Adipocyte (in vitro differentiated cells): ENCODE results near the gene UGT1A8.

Source experiments
- DNase-seq: peaks from one replicate; pipeline ENCODE4 v3.0.0-alpha.2; 2015; ENCODE audit warnings: low read depth
- H3K27me3 ChIP-seq: replicated peaks from 2 replicates; pipeline ENCODE4 v1.7.0; 2013; ENCODE audit warnings: mild to moderate bottlenecking, low read length, moderate library complexity; ENCODE audit not compliant: control insufficient read depth, insufficient read depth
- H3K36me3 ChIP-seq: 2 replicates; pipeline ENCODE4 v1.7.0; 2013; ENCODE audit warnings: low read length, mild to moderate bottlenecking, moderate library complexity; ENCODE audit not compliant: control insufficient read depth, insufficient read depth, severe bottlenecking
- H3K4me1 ChIP-seq: 2 replicates; pipeline ENCODE4 v1.7.0; 2013; ENCODE audit warnings: mild to moderate bottlenecking, low read length, moderate library complexity; ENCODE audit not compliant: control insufficient read depth, insufficient read depth
- H3K4me3 ChIP-seq: 2 replicates; pipeline ENCODE4 v1.7.0; 2013; ENCODE audit warnings: mild to moderate bottlenecking, low read length, moderate library complexity
- H3K9ac ChIP-seq: 2 replicates; pipeline ENCODE4 v1.7.0; 2013; ENCODE audit warnings: mild to moderate bottlenecking, low read length, moderate library complexity
- H3K9me3 ChIP-seq: 2 replicates; pipeline ENCODE4 v1.7.0; 2013; ENCODE audit warnings: mild to moderate bottlenecking, low read length, moderate library complexity; ENCODE audit not compliant: control insufficient read depth

UGT1A8 gene

GRCh38 chr2:233803994-233804393, 186.6 kb downstream of the UGT1A8 start:
- DNase-seq = no peak
- Histone ChIP-seq H3K9me3 (peaks cover 4% of the 10 kb centered on the region), H3K27me3 (peaks cover 35% of the 10 kb centered on the region), H3K9ac (no peak overlapping the region), H3K4me3 (no peak overlapping the region), H3K36me3 (no peaks in the 10 kb centered on the region), H3K4me1 (no peaks in the 10 kb centered on the region)

GRCh38 chr2:233807215-233807865, 189.9 kb downstream of the UGT1A8 start:
- Histone ChIP-seq H3K27me3 (peaks cover 28% of the 10 kb centered on the region), H3K36me3 (no peaks in the 10 kb centered on the region), H3K9me3 (peaks cover 4% of the 10 kb centered on the region), H3K4me3 (no peak overlapping the region), H3K9ac (no peak overlapping the region), H3K4me1 (no peaks in the 10 kb centered on the region)
- DNase-seq = no peak

GRCh38 chr2:233807966-233808935, 190.8 kb downstream of the UGT1A8 start:
- no peak overlapping the region for H3K4me3 ChIP-seq
- no peak overlapping the region for H3K9ac ChIP-seq
- no peaks in the 10 kb centered on the region for H3K36me3 ChIP-seq
- no peak for DNase-seq
- H3K27me3 ChIP-seq = peaks cover 20% of the 10 kb centered on the region
- no peaks in the 10 kb centered on the region for H3K4me1 ChIP-seq
- peaks cover 4% of the 10 kb centered on the region for H3K9me3 ChIP-seq

DNA sequence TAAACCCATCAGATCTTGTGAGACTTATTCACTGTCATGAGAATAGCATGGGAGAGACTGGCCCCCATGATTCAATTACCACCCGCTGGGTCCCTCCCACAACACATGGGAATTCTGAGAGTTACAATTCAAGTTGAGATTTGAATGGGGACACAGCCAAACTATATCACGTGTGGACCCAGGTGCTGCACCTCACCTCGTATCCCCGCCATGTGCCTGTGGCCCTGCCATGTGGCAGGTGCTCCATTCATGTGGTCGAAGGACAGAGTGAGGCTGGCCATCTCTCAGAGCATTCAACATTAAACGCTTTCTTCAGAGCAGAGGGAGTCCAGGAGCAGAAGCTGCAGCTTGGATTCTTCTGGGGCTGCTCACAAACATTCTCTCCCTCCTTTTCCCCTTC, 193.0 kb downstream of the UGT1A8 start:
- Histone ChIP-seq H3K4me3 (no peak overlapping the region), H3K36me3 (no peaks in the 10 kb centered on the region), H3K9me3 (peaks cover 4% of the 10 kb centered on the region), H3K4me1 (no peaks in the 10 kb centered on the region), H3K27me3 (peaks cover 20% of the 10 kb centered on the region), H3K9ac (no peak overlapping the region)
- no peak for DNase-seq

DNA sequence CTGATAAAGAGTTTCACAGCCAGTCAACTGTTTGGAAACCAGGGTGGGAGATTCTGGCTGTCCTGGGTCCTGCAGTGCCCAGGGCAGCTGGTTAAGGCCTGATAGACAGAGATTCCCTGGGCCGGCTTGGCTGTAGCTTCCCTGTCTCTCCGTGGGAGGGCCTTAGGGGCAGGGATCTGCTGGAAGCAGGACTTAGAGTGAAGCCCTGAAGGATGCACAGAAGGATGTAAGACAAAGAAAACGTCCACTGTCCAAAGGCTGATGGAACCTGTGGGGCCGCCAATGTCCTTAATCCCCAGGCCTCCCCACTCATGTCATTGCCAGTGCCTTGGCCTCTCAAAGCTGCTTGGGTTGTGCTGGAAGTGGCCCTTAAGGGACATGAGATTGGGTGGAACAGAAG, 193.7 kb downstream of the UGT1A8 start:
- H3K36me3 ChIP-seq = no peaks in the 10 kb centered on the region
- DNase-seq = no peak
- H3K4me3 ChIP-seq = no peak overlapping the region
- no peak overlapping the region for H3K9ac ChIP-seq
- peaks cover 20% of the 10 kb centered on the region for H3K27me3 ChIP-seq
- peaks cover 4% of the 10 kb centered on the region for H3K9me3 ChIP-seq
- H3K4me1 ChIP-seq = peaks cover 2% of the 10 kb centered on the region

GRCh38 chr2:233811732-233812131, 194.3 kb downstream of the UGT1A8 start:
- Histone ChIP-seq H3K4me3 (no peak overlapping the region), H3K27me3 (peaks cover 20% of the 10 kb centered on the region), H3K9ac (no peak overlapping the region), H3K36me3 (no peaks in the 10 kb centered on the region), H3K9me3 (no peaks in the 10 kb centered on the region), H3K4me1 (peaks cover 8% of the 10 kb centered on the region)
- DNase-seq = no peak

- no peaks in the 10 kb centered on the region for H3K9me3 ChIP-seq
- H3K9ac ChIP-seq = no peak overlapping the region
- peaks cover 13% of the 10 kb centered on the region for H3K27me3 ChIP-seq
- no peaks in the 10 kb centered on the region for H3K36me3 ChIP-seq
- no peak for DNase-seq
- H3K4me3 ChIP-seq = no peak overlapping the region
- H3K4me1 ChIP-seq = peaks cover 24% of the 10 kb centered on the region
These were observed 196.0 kb downstream of the UGT1A8 start for GRCh38 chr2:233813236-233814055.

DNA sequence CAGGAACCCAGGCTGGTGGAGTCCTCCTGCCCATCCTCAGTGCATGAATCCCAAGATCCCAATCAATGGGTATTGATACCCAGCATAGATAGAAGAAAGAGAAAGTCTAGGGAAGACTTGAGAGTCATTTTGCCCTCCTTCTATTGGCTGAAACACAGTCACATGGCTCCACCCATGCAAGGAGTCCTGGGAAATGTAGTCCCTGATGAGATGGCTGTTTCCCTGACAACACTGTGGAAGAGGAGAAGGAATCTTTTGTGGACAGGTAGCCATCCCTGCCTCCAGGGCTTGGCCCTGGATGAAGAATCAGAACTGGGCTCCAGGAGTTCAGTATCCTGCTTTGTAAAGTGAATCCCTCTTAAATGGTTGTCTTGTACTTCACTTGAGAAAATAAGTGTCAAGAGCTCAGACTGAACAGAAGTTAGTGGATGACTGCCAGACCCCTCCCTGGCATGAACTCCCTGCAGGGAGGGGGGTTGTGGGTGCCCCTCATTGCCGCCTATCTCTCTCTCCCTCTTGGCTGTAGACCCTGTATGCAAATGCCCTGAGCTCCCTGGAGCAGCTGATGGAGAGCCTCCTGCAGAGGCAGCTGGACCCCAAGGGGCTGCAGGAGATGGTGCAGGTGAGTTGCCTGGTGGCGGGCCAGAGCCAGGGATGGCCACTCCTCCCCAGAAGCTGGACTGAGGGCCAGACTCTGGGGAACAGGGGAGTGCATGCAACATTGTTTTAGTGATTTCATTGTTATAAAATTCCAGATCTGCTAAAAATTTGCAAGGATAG, 196.8 kb downstream of the UGT1A8 start:
- DNase-seq = peak; percentile 6
- Histone ChIP-seq H3K9ac (no peak overlapping the region), H3K9me3 (no peaks in the 10 kb centered on the region), H3K36me3 (no peaks in the 10 kb centered on the region), H3K4me1 (peaks cover 24% of the 10 kb centered on the region), H3K4me3 (no peak overlapping the region), H3K27me3 (peaks cover 8% of the 10 kb centered on the region)

DNA sequence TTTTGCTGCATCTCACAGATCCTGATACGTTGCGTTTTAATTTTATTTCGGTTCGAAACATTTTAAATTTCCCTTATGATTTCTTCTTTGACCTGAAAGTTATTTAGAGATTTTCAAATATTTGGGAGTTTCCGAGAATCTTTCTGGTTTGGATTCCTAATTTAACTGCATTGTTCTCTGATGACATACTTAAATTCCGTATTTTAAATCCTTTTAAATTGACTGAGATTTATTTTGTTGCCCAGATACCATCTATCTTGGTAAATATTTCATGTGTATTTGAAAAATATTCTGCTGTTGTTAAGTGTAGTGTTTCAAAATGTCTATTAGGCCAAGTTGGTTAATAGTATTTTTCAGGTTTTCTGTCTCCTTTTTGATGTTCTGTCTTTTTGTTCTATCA, 198.4 kb downstream of the UGT1A8 start:
- peaks cover 28% of the 10 kb centered on the region for H3K4me1 ChIP-seq
- H3K4me3 ChIP-seq = no peak overlapping the region
- H3K27me3 ChIP-seq = no peaks in the 10 kb centered on the region
- DNase-seq = peak; percentile 67
- H3K9ac ChIP-seq = no peak overlapping the region
- H3K36me3 ChIP-seq = no peaks in the 10 kb centered on the region
- H3K9me3 ChIP-seq = no peaks in the 10 kb centered on the region

GRCh38 chr2:233816334-233816733, 198.9 kb downstream of the UGT1A8 start:
- peak; percentile 15 for DNase-seq
- Histone ChIP-seq H3K4me3 (no peak overlapping the region), H3K9me3 (no peaks in the 10 kb centered on the region), H3K27me3 (peaks cover 2% of the 10 kb centered on the region), H3K9ac (peak overlapping the region; percentile 35), H3K36me3 (no peaks in the 10 kb centered on the region), H3K4me1 (peaks cover 28% of the 10 kb centered on the region)
